HG03095 (cell line): Measurements from ENCODE around the gene SLC5A1.
"Not testable (repeated sequence)": the region's sequence is repeated elsewhere in the genome, so short reads cannot be mapped to it uniquely, and the experiment has no call there.

Experiments used
- ATAC-seq: cut with Tn5 transposase; IDR thresholded peaks from one replicate; pipeline ENCODE4 v1.9.1; 2021; ENCODE audit warnings: moderate library complexity; ENCODE audit not compliant: unreplicated experiment

The SLC5A1 gene

GRCh38 chr22:32142600-32142999 lies 99.5 kb downstream of the SLC5A1 start:
- no peak for ATAC-seq

GRCh38 chr22:32144496-32145274 lies 101.6 kb downstream of the SLC5A1 start:
- ATAC-seq: no peak

GRCh38 chr22:32147128-32147527 lies 104.1 kb downstream of the SLC5A1 start:
- not testable (repeated sequence) for ATAC-seq

- ATAC-seq: not testable (repeated sequence)
Measured at GRCh38 chr22:32148372-32148771, 105.3 kb downstream of the SLC5A1 start.

GRCh38 chr22:32150647-32151046 lies 107.6 kb downstream of the SLC5A1 start:
- ATAC-seq: not testable (repeated sequence)

GRCh38 chr22:32151641-32152040 lies 108.6 kb downstream of the SLC5A1 start:
- not testable (repeated sequence) for ATAC-seq

GRCh38 chr22:32154727-32155126 lies 111.7 kb downstream of the SLC5A1 start:
- ATAC-seq: not testable (repeated sequence)

GRCh38 chr22:32157632-32158031 lies 114.6 kb downstream of the SLC5A1 start:
- ATAC-seq: not testable (repeated sequence)

GRCh38 chr22:32158712-32159533 lies 115.9 kb downstream of the SLC5A1 start, which contains the start of gene C22orf42:
C22orf42 (minus strand) TSS chr22:32159303; CDS start chr22:32159215, 88 bp downstream.
- ATAC-seq: no peak

GRCh38 chr22:32160411-32160810 lies 117.3 kb downstream of the SLC5A1 start:
- not testable (repeated sequence) for ATAC-seq
